Measurements from ENCODE around the gene CEP41.
A peak's percentile ranks its signal among the peaks of the same experiment; 100 is the strongest.

The CEP41 gene

GRCh38 chr7:130440527-130441365 is at the start of gene CEP41:
CEP41 (minus strand) TSS chr7:130441016; CDS start chr7:130440966, 50 bp downstream.
- peak within 1 kb of the TSS; percentile 85 for H3K4me3 ChIP-seq (replicated peaks; ENCODE audit: low read depth, low read length)
- TF ChIP-seq CTCF (IDR thresholded peaks at IDR 0.05; ENCODE audit: low read length, missing control alignments), result no peak
- DNase-seq (ENCODE audit: low read depth), result peak; percentile 98

GRCh38 chr7:130490311-130490791 is 49.5 kb upstream of the CEP41 start:
- no peak for DNase-seq (ENCODE audit: low read depth)
- H3K4me3 ChIP-seq (replicated peaks; ENCODE audit: low read depth, low read length), result no peak overlapping the region
- TF ChIP-seq CTCF (IDR thresholded peaks at IDR 0.05; ENCODE audit: low read length, missing control alignments), result no peak

GRCh38 chr7:130489140-130489983 is 48.5 kb upstream of the CEP41 start:
- TF ChIP-seq CTCF (IDR thresholded peaks at IDR 0.05; ENCODE audit: low read length, missing control alignments), result no peak

GRCh38 chr7:130488392-130489139 is 47.8 kb upstream of the CEP41 start:
- TF ChIP-seq CTCF (IDR thresholded peaks at IDR 0.05; ENCODE audit: low read length, missing control alignments), result no peak
- DNase-seq (ENCODE audit: low read depth), result no peak
- no peak overlapping the region for H3K4me3 ChIP-seq (replicated peaks; ENCODE audit: low read depth, low read length)

More at GRCh38 chr7:130489140-130489983, 48.5 kb upstream of the CEP41 start:
- no peak overlapping the region for H3K4me3 ChIP-seq (replicated peaks; ENCODE audit: low read depth, low read length)
- peak; percentile 72 for DNase-seq (ENCODE audit: low read depth)

- H3K4me3 ChIP-seq (replicated peaks; ENCODE audit: low read depth, low read length), result no peak overlapping the region
- no peak for DNase-seq (ENCODE audit: low read depth)
- TF ChIP-seq CTCF (IDR thresholded peaks at IDR 0.05; ENCODE audit: low read length, missing control alignments), result no peak
Measured at GRCh38 chr7:130486954-130487436, 46.2 kb upstream of the CEP41 start.

Data from fibroblast of pulmonary artery (primary cell).